H1 (cell line): ENCODE data around the gene LAMA3. TPM values are rescaled to one million over a fixed set of nuclear protein-coding genes. Genes with fewer than 3 reads are reported as not detected.

Source experiments
- EZH2 ChIP-seq: fragments of 200-600 bp; sonication (generic); IDR thresholded peaks from 2 replicates; pipeline ENCODE4 v1.7.1; 2012; ENCODE audit warnings: low read depth, mild to moderate bottlenecking, moderate library complexity, low read length, inconsistent platforms; ENCODE audit not compliant: severe bottlenecking
- FOSL1 ChIP-seq: IDR thresholded peaks from 2 replicates; pipeline ENCODE4 v1.6.1; 2011; ENCODE audit warnings: mild to moderate bottlenecking, low read depth, low read length, moderate library complexity; ENCODE audit not compliant: insufficient read depth
- GTF2F1 ChIP-seq: IDR thresholded peaks from 2 replicates; pipeline ENCODE4 v1.6.1; 2012; ENCODE audit warnings: low read depth, low read length, improper control_type of control experiment, borderline replicate concordance
- JUND ChIP-seq: IDR thresholded peaks from 2 replicates; pipeline ENCODE4 v1.6.1; 2011; ENCODE audit warnings: mild to moderate bottlenecking, improper control_type of control experiment, low read length
- RBBP5 ChIP-seq: IDR thresholded peaks from 2 replicates; pipeline ENCODE4 v1.7.1; 2012; ENCODE audit warnings: low read depth, mild to moderate bottlenecking, inconsistent platforms, low read length, moderate library complexity, borderline replicate concordance
- TAF1 ChIP-seq: IDR thresholded peaks from 2 replicates; pipeline ENCODE4 v1.6.1; 2011; ENCODE audit warnings: mild to moderate bottlenecking, low read depth, low read length
- TCF12 ChIP-seq: IDR thresholded peaks from 2 replicates; pipeline ENCODE4 v1.6.1; 2011; ENCODE audit warnings: low read depth, mild to moderate bottlenecking, low read length
- TEAD4 ChIP-seq: IDR thresholded peaks from 2 replicates; pipeline ENCODE4 v1.6.1; 2012; ENCODE audit warnings: low read depth, low read length, inconsistent platforms, mixed read lengths
- YY1 ChIP-seq: IDR thresholded peaks from 2 replicates; pipeline ENCODE4 v1.6.1; 2011; ENCODE audit warnings: low read depth, mild to moderate bottlenecking, low read length
- polyA plus RNA-seq, 7 experiments: library from polyadenylated mRNA; depleted of rRNA in 3 of 7; stranded (reverse) in 5 of 7; unstranded in 2 of 7; fragments of >200 nt in 5 of 7; fragments of 200-250 nt in 2 of 7; gene quantifications; 1 replicate in 5 of 7; 2 replicates in 1 of 7; 4 replicates in 1 of 7; pipeline versions ENCODE4 v1.2.1 to v1.2.3, GENCODE V29; 2011 to 2013; ENCODE audit warnings: missing spikeins in 2 of 7, mixed read lengths in 2 of 7
- total RNA-seq: library from RNA; stranded (reverse); fragmentation: NEBNext Ultra II Directional; extraction: Animal tissue kit (Norgen Biotek cat#: 25700); gene quantifications from 2 replicates; pipeline ENCODE4 v1.2.1, GENCODE V29; 2021
- TF ChIP-seq, protein P1 (sequence below): fragments of 300-600 bp; sonication (generic); IDR thresholded peaks from 2 replicates; pipeline ENCODE4 v1.7.1; 2012; ENCODE audit warnings: low read length, moderate library complexity, mild to moderate bottlenecking, inconsistent platforms; ENCODE audit not compliant: insufficient replicate concordance

Gene LAMA3
- total and polyA plus RNA-seq, 2 of the 8 experiments (the other 6 are each of a cell fraction or from before 2014, with no cell fraction given), result 0.76 to 5.0 TPM

DNA sequence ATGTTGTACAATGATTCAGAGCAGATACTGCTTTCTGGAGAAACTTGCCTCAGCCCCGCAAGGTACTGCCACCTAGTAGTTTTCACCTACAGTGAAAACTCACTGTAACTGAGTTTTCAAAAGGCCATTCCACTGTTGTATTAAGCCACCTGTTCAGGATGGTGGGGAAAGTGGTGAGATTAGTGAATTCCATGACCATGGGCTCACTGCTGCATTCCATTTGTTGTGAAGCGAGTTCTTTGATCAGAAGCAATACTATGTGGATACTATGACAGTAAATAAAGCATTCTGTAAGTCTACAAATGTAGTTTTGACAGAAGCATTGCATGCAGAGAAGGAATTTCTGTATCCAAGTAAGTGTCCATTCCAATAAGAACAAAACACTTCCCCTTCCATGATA is 113.6 kb downstream of the LAMA3 start (continued):
- TF ChIP-seq, protein P1, sequence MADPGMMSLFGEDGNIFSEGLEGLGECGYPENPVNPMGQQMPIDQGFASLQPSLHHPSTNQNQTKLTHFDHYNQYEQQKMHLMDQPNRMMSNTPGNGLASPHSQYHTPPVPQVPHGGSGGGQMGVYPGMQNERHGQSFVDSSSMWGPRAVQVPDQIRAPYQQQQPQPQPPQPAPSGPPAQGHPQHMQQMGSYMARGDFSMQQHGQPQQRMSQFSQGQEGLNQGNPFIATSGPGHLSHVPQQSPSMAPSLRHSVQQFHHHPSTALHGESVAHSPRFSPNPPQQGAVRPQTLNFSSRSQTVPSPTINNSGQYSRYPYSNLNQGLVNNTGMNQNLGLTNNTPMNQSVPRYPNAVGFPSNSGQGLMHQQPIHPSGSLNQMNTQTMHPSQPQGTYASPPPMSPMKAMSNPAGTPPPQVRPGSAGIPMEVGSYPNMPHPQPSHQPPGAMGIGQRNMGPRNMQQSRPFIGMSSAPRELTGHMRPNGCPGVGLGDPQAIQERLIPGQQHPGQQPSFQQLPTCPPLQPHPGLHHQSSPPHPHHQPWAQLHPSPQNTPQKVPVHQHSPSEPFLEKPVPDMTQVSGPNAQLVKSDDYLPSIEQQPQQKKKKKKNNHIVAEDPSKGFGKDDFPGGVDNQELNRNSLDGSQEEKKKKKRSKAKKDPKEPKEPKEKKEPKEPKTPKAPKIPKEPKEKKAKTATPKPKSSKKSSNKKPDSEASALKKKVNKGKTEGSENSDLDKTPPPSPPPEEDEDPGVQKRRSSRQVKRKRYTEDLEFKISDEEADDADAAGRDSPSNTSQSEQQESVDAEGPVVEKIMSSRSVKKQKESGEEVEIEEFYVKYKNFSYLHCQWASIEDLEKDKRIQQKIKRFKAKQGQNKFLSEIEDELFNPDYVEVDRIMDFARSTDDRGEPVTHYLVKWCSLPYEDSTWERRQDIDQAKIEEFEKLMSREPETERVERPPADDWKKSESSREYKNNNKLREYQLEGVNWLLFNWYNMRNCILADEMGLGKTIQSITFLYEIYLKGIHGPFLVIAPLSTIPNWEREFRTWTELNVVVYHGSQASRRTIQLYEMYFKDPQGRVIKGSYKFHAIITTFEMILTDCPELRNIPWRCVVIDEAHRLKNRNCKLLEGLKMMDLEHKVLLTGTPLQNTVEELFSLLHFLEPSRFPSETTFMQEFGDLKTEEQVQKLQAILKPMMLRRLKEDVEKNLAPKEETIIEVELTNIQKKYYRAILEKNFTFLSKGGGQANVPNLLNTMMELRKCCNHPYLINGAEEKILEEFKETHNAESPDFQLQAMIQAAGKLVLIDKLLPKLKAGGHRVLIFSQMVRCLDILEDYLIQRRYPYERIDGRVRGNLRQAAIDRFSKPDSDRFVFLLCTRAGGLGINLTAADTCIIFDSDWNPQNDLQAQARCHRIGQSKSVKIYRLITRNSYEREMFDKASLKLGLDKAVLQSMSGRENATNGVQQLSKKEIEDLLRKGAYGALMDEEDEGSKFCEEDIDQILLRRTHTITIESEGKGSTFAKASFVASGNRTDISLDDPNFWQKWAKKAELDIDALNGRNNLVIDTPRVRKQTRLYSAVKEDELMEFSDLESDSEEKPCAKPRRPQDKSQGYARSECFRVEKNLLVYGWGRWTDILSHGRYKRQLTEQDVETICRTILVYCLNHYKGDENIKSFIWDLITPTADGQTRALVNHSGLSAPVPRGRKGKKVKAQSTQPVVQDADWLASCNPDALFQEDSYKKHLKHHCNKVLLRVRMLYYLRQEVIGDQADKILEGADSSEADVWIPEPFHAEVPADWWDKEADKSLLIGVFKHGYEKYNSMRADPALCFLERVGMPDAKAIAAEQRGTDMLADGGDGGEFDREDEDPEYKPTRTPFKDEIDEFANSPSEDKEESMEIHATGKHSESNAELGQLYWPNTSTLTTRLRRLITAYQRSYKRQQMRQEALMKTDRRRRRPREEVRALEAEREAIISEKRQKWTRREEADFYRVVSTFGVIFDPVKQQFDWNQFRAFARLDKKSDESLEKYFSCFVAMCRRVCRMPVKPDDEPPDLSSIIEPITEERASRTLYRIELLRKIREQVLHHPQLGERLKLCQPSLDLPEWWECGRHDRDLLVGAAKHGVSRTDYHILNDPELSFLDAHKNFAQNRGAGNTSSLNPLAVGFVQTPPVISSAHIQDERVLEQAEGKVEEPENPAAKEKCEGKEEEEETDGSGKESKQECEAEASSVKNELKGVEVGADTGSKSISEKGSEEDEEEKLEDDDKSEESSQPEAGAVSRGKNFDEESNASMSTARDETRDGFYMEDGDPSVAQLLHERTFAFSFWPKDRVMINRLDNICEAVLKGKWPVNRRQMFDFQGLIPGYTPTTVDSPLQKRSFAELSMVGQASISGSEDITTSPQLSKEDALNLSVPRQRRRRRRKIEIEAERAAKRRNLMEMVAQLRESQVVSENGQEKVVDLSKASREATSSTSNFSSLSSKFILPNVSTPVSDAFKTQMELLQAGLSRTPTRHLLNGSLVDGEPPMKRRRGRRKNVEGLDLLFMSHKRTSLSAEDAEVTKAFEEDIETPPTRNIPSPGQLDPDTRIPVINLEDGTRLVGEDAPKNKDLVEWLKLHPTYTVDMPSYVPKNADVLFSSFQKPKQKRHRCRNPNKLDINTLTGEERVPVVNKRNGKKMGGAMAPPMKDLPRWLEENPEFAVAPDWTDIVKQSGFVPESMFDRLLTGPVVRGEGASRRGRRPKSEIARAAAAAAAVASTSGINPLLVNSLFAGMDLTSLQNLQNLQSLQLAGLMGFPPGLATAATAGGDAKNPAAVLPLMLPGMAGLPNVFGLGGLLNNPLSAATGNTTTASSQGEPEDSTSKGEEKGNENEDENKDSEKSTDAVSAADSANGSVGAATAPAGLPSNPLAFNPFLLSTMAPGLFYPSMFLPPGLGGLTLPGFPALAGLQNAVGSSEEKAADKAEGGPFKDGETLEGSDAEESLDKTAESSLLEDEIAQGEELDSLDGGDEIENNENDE, result no peak
- no peak for TF ChIP-seq FOSL1
- no peak for TF ChIP-seq GTF2F1
- TF ChIP-seq YY1, result no peak
- no peak for TF ChIP-seq TCF12
- no peak for TF ChIP-seq EZH2
- TF ChIP-seq TAF1, result no peak
- no peak for TF ChIP-seq JUND
- no peak for TF ChIP-seq TEAD4
- TF ChIP-seq RBBP5, result no peak
